ENCODE results near the gene ZNF230.

ZNF230 gene

GRCh38 chr19:44055870-44056269 is 53.1 kb downstream of the ZNF230 start:
- ATAC-seq (replicated peaks; ENCODE audit: extremely low read depth, poor library complexity, severe bottlenecking) = no peak
- Mint-ChIP-seq H3K4me1 (peaks cover 8% of the 10 kb centered on the region), H3K27ac (ENCODE audit: low read depth) (no peak overlapping the region), H3K27me3 (peaks cover 30% of the 10 kb centered on the region), H3K9me3 (peaks cover 14% of the 10 kb centered on the region), H3K36me3 (ENCODE audit: insufficient read depth) (peaks cover 3% of the 10 kb centered on the region), H3K4me3 (no peak overlapping the region)
- no peak for DNase-seq (ENCODE audit: low spot score in 2 of 2)

GRCh38 chr19:44059229-44059628 is 56.5 kb downstream of the ZNF230 start:
- peaks cover 1% of the 10 kb centered on the region for H3K36me3 Mint-ChIP-seq (ENCODE audit: insufficient read depth)
- DNase-seq (ENCODE audit: low spot score in 2 of 2) (no peak), ATAC-seq (replicated peaks; ENCODE audit: extremely low read depth, poor library complexity, severe bottlenecking) (no peak)
- peaks cover 8% of the 10 kb centered on the region for H3K27me3 Mint-ChIP-seq
- H3K9me3 Mint-ChIP-seq = peaks cover 8% of the 10 kb centered on the region
- no peaks in the 10 kb centered on the region for H3K4me1 Mint-ChIP-seq
- no peak overlapping the region for H3K27ac Mint-ChIP-seq (ENCODE audit: low read depth)
- H3K4me3 Mint-ChIP-seq = no peak overlapping the region

GRCh38 chr19:44061038-44061437 is 58.3 kb downstream of the ZNF230 start:
- H3K27ac Mint-ChIP-seq (ENCODE audit: low read depth) = no peak overlapping the region
- peaks cover 1% of the 10 kb centered on the region for H3K36me3 Mint-ChIP-seq (ENCODE audit: insufficient read depth)
- no peak overlapping the region for H3K4me3 Mint-ChIP-seq
- no peaks in the 10 kb centered on the region for H3K27me3 Mint-ChIP-seq
- no peak for DNase-seq (ENCODE audit: low spot score in 2 of 2)
- ATAC-seq (replicated peaks; ENCODE audit: extremely low read depth, poor library complexity, severe bottlenecking) = no peak
- no peaks in the 10 kb centered on the region for H3K4me1 Mint-ChIP-seq
- peaks cover 1% of the 10 kb centered on the region for H3K9me3 Mint-ChIP-seq
